Lower leg skin (tissue), 4 donors: Measurements from ENCODE around the gene UGT2B28. TPM values are rescaled to one million over a fixed set of nuclear protein-coding genes. Genes with fewer than 3 reads are reported as not detected.
"Not testable (repeated sequence)": the region's sequence is repeated elsewhere in the genome, so short reads cannot be mapped to it uniquely, and the experiment has no call there.

ENCODE experiments used
- DNase-seq, 2 donors: peaks; one replicate each; pipeline ENCODE4 v3.0.0-alpha.2; 2019; ENCODE audit warnings: low spot score in 2 of 2
- H3K4me3 ChIP-seq: fragments of 200-600 bp; sonication (generic); 2 replicates; pipeline ENCODE4 v1.5.1; 2017; ENCODE audit warnings: mild to moderate bottlenecking, low read depth; ENCODE audit not compliant: poor library complexity, severe bottlenecking
- POLR2A ChIP-seq, 2 donors: fragments of 450-650 bp; IDR thresholded peaks; one replicate each; pipeline ENCODE4 v1.6.1; 2016 to 2017; ENCODE audit warnings: antibody characterized with exemption in 2 of 2, mild to moderate bottlenecking in 1 of 2, moderate library complexity in 1 of 2
- WGBS, 2 donors: methylation state at CpG; one replicate each; pipeline ENCODE4 v1.1.5; 2018; 5-methylcytosine and 5-hydroxymethylcytosine counted together
- intact Hi-C: fragments of 100-400 bp; cut with DNase I; formaldehyde crosslinking; loops from one replicate; pipeline ENCODE4 v1.15.0; 2023; ENCODE audit warnings: low total_unique reads
- total RNA-seq, 4 donors: library from RNA; depleted of rRNA; stranded (reverse); fragments of >200 nt; gene quantifications; one replicate each; pipeline ENCODE4 v1.1.0, GENCODE V29; 2016
- TF ChIP-seq, protein P1 (sequence below), 3 donors: fragments of 450-650 bp; IDR thresholded peaks; one replicate each; pipeline ENCODE4 v1.5.1; 2016; ENCODE audit warnings: antibody characterized with exemption in 3 of 3, mild to moderate bottlenecking in 3 of 3, moderate library complexity in 2 of 3

UGT2B28 gene
- total RNA-seq, 4 donors from 2014 or later = 0.13 TPM; not detected in 3

DNA sequence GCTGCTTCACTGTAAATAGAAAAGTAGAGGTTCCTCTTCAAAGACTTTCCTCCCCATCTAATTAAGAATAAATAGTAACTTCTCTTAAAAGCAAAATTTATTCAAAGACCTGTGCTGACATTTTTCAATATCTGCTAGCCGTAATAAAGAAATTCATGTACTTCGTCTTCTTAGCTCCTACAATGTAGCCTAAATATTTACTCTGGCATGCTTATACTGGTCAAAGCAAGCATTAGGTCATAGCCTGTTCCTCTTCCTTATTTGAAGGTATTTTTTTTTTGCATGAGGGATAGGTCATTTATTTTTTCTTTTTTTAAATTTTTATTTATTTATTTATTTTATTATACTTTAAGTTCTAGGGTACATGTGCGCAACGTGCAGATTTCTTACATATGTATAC lies 30.0 kb downstream of the UGT2B28 start:
- DNase-seq, H3K4me3 ChIP-seq, intact Hi-C loops: not testable (repeated sequence)
- 86 to 91% methylated on average over 4 of the region's 4 CpGs for WGBS, 2 donors

DNA sequence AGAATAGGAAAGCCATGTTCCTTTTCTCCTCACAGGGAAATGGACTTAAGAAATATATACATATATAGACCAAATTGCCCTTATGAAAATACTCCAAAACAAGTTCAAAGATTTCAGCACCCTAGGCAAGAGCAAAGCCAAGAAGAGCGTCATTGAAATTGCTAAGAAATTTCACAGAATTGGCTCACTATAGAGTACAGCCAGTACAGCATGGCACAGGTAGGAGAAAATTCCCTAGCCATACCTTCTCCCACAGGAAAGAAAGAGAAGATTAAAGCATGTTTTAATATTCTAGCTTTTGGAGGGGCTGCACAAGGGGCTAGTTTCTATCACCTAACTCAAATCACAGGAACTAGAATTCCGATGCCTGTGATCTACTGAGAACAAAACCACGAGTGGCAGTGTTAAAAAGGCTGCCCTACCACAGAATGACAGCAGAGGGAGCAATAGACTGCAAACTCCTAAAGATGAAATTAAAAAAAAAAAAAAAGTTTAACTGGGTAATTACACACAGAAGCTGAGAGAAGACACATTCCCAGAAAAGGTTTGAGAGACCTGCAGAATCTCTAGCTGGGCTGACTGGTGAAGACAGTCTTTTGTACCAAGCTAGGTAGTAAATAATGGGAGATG lies 37.5 kb downstream of the UGT2B28 start:
- H3K4me3 ChIP-seq, DNase-seq, intact Hi-C loops: not testable (repeated sequence)
- WGBS, 2 donors = 17 to 22% methylated on average over 3 of the region's 3 CpGs

DNA sequence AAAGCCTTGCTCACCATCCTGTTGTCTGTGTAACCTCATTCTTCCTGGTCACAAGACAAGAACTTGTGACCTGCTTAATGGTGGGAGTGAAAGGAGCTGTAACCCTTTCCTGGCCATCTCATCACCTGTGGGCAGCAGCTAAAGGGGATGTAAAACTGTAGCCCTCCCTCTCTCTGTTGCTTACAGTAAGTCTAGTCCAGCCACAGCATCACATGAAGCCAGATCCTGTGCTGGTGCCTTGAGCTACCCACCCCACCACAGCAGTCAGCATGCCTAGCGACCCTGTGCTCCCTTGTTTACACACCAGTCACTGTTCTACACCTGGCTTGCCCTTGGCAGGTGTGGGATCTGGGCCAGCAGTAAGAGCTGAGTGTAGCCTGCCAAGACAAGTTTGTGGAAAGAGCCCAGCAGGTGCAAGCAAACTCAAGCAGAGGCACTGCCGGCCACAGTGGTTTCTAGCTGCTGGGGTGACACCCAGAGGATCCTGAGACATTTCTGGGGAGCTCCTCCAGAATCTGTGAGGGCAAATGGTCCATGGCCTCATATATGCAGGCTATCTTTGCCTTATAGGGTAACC lies 41.0 kb downstream of the UGT2B28 start:
- TF ChIP-seq POLR2A (IDR thresholded peaks at IDR 0.05) = no peak
- TF ChIP-seq, protein P1, sequence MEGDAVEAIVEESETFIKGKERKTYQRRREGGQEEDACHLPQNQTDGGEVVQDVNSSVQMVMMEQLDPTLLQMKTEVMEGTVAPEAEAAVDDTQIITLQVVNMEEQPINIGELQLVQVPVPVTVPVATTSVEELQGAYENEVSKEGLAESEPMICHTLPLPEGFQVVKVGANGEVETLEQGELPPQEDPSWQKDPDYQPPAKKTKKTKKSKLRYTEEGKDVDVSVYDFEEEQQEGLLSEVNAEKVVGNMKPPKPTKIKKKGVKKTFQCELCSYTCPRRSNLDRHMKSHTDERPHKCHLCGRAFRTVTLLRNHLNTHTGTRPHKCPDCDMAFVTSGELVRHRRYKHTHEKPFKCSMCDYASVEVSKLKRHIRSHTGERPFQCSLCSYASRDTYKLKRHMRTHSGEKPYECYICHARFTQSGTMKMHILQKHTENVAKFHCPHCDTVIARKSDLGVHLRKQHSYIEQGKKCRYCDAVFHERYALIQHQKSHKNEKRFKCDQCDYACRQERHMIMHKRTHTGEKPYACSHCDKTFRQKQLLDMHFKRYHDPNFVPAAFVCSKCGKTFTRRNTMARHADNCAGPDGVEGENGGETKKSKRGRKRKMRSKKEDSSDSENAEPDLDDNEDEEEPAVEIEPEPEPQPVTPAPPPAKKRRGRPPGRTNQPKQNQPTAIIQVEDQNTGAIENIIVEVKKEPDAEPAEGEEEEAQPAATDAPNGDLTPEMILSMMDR (IDR thresholded peaks at IDR 0.05) = no peak
- intact Hi-C loops = no loop called here
- no peak overlapping the region for H3K4me3 ChIP-seq
- DNase-seq = peak in 1 of 2 donors; percentile 21
- 43 to 46% methylated on average over 2 of the region's 2 CpGs for WGBS, 2 donors

DNA sequence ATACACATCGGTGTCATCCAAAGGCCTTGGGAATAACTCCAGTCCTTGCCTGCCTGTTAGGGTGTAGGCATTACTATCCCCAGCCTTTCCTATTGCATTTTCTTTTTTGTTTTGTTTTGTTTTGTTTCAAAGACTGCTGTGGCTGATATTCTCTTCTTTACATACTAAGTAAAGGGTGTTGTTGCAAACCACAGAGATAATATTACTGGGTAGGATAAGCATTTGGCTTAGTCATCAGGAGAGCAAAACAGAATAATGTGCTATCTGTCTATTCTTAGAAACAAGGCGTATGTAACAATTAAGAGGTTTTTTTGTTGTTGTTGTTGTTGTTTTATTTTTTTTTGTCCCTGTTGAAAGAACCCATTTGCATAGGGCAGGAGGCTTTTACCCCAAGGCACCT lies 41.8 kb downstream of the UGT2B28 start:
- DNase-seq = no peak
- intact Hi-C loops = no loop called here
- no peak overlapping the region for H3K4me3 ChIP-seq
- WGBS, 2 donors = 32 to 56% methylated on average over 2 of the region's 2 CpGs
- no peak for TF ChIP-seq POLR2A (IDR thresholded peaks at IDR 0.05)
- TF ChIP-seq, protein P1 (IDR thresholded peaks at IDR 0.05) = no peak

DNA sequence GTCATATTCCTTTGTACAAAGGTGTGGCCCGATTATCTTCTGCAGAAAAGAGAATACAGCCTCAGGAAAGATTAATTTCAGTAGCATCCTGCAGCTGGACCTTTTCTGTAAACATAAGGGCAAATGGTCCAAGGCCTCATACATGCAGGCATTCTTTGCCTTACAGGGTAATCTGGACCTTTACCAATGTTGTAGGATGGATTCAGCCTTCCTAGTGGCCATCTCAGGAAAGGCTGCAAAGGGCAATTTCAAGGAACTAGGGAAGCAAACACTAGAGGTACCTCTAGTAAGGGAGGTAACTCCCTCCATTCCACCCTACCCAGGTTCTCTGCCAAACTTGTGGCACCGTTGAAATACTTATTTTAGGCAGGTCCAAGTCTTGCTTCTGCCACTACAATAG lies 43.0 kb downstream of the UGT2B28 start:
- TF ChIP-seq POLR2A (IDR thresholded peaks at IDR 0.05) = no peak
- TF ChIP-seq, protein P1 (IDR thresholded peaks at IDR 0.05) = no peak
- intact Hi-C loops = no loop called here
- no peak for DNase-seq
- H3K4me3 ChIP-seq = no peak overlapping the region
- WGBS, 2 donors = 66% methylated on average over 2 of the region's 2 CpGs

DNA sequence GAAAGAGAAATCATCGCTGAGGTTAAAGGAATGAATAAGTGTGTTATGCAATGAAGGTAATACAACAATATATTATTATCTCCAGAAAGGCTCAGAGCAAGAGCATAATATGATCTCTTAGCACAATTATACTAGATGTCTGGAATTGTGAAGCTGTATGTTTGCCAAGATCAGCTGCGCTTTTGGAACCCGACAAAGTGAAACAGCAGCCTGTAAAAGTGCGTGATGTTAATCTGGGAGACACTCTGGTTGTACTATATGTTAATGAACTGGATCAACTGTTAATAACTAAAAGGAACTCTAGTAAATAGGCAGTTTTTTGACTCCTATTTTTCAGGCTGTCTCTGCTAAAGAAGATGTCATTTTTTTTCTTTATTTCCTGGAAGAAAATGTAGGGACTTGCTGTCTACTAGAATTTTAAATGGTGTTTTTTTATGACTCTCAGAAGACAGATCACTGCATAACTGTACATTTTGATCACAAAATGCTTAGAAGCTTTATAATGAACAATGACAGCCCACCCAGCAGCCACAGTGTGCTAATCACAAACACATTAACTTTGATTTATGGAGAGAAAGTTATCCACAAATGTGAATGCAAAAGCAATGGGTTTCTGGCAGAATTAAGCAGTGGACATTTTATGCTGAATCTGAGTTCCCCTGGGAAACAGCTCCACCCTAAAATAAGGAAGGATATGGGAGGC lies 50.2 kb downstream of the UGT2B28 start:
- TF ChIP-seq, protein P1 (IDR thresholded peaks at IDR 0.05) = no peak
- no peak for TF ChIP-seq POLR2A (IDR thresholded peaks at IDR 0.05)
- no peak overlapping the region for H3K4me3 ChIP-seq
- no peak for DNase-seq
- intact Hi-C loops = no loop called here
- WGBS, 2 donors = 42% methylated on average over 4 of the region's 4 CpGs

DNA sequence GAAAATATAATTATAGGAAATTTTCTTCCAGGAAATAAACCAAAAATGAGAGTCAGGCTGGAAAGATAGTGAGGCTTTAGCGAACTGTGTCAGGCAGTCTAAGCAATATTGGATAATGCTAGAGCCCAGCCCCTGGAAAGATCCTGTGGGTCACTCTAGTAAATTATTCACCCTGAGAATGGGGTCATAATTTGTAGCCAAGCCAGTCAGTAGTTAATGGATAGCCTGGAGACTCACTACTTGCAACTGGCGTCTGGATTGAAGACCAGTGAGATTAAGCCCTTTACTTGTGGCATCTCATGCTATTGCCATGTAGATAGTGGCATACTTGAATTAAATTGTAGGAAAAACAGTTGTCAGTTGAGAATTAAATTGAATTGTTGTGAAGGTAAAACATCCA lies 51.0 kb downstream of the UGT2B28 start:
- H3K4me3 ChIP-seq, intact Hi-C loops, DNase-seq: not testable (repeated sequence)
- 84 to 90% methylated on average over 2 of the region's 2 CpGs for WGBS, 2 donors

DNA sequence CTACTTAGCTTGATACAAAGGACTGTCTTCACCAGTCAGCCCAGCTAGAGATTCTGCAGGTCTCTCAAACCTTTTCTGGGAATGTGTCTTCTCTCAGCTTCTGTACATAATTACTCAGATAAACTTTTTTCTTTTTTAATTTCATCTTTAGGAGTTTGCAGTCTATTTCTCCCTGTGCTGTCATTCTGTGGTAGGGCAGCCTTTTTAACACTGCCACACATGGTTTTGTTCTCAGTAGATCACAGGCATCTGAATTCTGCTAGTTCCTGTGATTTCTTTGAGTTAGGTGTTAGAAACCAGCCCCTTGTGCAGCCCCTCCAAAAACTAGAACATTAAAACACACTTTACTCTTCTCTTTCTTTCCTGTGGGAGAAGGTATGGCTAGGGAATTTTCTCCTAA lies 55.2 kb downstream of the UGT2B28 start:
- H3K4me3 ChIP-seq, intact Hi-C loops, DNase-seq: not testable (repeated sequence)

DNA sequence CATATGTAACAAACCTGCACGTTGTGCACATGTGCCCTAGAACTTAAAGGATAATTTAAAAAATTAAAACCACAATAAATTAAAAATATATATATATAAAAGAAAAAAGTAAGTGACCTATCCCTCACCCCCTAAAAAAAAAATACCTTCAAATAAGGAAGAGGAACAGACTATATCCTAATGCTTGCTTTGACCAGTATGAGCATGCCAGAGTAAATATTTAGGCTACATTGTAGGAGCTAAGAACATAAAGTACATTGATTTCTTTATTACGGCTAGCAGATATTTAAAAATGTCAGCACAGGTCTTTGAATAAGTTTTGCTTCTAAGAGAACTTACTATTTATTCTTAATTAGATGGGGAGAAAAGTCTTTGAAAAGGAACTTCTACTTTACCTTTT lies 62.8 kb downstream of the UGT2B28 start:
- H3K4me3 ChIP-seq, intact Hi-C loops, DNase-seq: not testable (repeated sequence)
- WGBS, 2 donors = 75 to 78% methylated on average over 2 of the region's 2 CpGs

DNA sequence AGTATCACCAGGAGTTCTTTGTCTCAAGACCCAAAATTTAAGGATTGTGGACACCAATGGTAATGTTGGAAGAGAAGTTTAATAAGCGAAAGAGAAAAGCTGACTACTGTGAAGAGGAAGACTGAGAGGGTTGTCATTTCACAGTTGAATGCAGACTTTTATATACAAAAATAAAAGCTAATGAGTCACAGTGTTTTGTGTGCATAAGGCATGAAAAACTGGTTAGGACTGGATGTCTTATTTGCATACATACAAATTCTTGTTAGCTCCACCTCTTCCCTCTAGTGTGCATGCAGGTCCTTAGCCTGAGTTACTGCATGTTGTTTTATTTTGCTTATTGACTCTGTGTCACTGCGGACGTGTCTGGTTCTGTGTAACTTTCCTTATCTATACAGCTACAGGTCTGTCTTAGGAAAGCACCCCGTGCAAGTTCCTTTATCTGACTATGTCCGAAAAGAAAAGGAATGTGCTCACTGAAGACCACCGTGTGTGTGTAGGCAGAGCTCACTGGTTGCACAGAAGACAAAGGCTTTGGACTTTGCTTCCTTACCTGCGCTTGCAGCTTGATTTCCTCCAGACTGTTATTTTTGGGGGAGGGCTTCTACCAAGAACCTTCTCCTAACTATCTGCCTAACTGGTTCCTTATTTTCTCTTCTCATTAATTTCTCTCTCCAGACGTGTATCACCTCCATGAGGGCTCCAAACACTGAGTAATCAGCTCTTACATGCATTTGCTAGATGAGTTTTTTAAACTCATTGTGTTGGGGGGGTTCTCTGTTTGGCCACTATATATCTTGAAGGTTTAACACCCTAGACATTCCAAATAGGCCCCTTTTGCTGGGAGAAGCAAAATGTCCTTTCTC lies 63.5 kb downstream of the UGT2B28 start:
- H3K4me3 ChIP-seq, DNase-seq, intact Hi-C loops: not testable (repeated sequence)
- 56 to 65% methylated on average over 8 of the region's 8 CpGs for WGBS, 2 donors
